H1 (cell line): ENCODE data around the gene SMYD3. TPM values are rescaled to one million over a fixed set of nuclear protein-coding genes. Genes with fewer than 3 reads are reported as not detected.

Experiments
- CTCF ChIA-PET: fragments of 300-600 bp; sonication (Branson Sonifier 250); formaldehyde crosslinking; loops from one replicate; lab custom pipeline; 2021; ENCODE audit not compliant: partially characterized antibody; lab: Charles Lee
- POLR2A ChIA-PET: fragments of 300-600 bp; sonication (Branson Sonifier 250); formaldehyde crosslinking; loops from one replicate; lab custom pipeline; 2021; ENCODE audit warnings: inconsistent platforms; ENCODE audit not compliant: partially characterized antibody; lab: Charles Lee
- DNase-seq, 2 experiments: peaks; one replicate each; pipeline versions ENCODE4 v3.0.0 to v3.0.0-alpha.2; 2010 to 2022; ENCODE audit warnings: low spot score in 2 of 2, low read depth in 1 of 2, mixed read lengths in 1 of 2
- FAIRE-seq: peaks from 2 replicates; lab custom pipeline; 2011; peaks lifted over from hg19 to GRCh38; lab: Jason Lieb, UNC
- H2AFZ ChIP-seq: 2 replicates; pipeline ENCODE4 v1.8.1; 2012; ENCODE audit warnings: low read length, inconsistent platforms
- H2AK5ac ChIP-seq: 2 replicates; pipeline ENCODE4 v1.6.1; 2013; ENCODE audit warnings: low read depth, low read length
- H2BK120ac ChIP-seq: replicated peaks from 2 replicates; pipeline ENCODE3; 2013; ENCODE audit warnings: low read depth, low read length, inconsistent platforms
- H2BK12ac ChIP-seq: 2 replicates; pipeline ENCODE4 v1.6.1; 2013; ENCODE audit warnings: low read depth, low read length
- H2BK15ac ChIP-seq: 2 replicates; pipeline ENCODE4 v1.6.1; 2013; ENCODE audit warnings: low read length
- H2BK20ac ChIP-seq: 2 replicates; pipeline ENCODE4 v1.6.1; 2013; ENCODE audit warnings: low read length
- H2BK5ac ChIP-seq: 2 replicates; pipeline ENCODE4 v1.6.1; 2013; ENCODE audit warnings: low read depth, low read length
- H3K14ac ChIP-seq: 2 replicates; pipeline ENCODE4 v1.6.1; 2013; ENCODE audit warnings: inconsistent platforms; ENCODE audit not compliant: insufficient read length
- H3K18ac ChIP-seq: 2 replicates; pipeline ENCODE4 v1.6.1; 2013; ENCODE audit warnings: low read length; ENCODE audit errors: extremely low read depth
- H3K23ac ChIP-seq: 2 replicates; pipeline ENCODE4 v1.6.1; 2013; ENCODE audit warnings: inconsistent platforms; ENCODE audit not compliant: insufficient read length
- H3K23me2 ChIP-seq: 2 replicates; pipeline ENCODE4 v1.6.1; 2013; ENCODE audit warnings: low read depth, low read length
- H3K27ac ChIP-seq: 2 replicates; pipeline ENCODE4 v1.6.1; 2011; ENCODE audit warnings: low read depth, low read length, inconsistent platforms
- H3K27me3 ChIP-seq, 4 experiments: replicated peaks in 1 of 4; 1 replicate in 1 of 4; 2 replicates in 3 of 4; pipeline versions ENCODE4 v1.6.1 to v1.8.1; 2011 to 2013; ENCODE audit warnings: low read length in 3 of 4, mild to moderate bottlenecking in 3 of 4, inconsistent platforms in 2 of 4, mixed read lengths in 2 of 4, moderate library complexity in 1 of 4; ENCODE audit not compliant: control insufficient read depth in 3 of 4, insufficient read depth in 3 of 4; ENCODE audit errors: extremely low read depth in 1 of 4
- H3K36me3 ChIP-seq, 4 experiments: 2 replicates each; pipeline versions ENCODE4 v1.6.1 to v1.8.1; 2011 to 2013; ENCODE audit warnings: mild to moderate bottlenecking in 4 of 4, low read length in 3 of 4, moderate library complexity in 2 of 4, control low read depth in 1 of 4, inconsistent platforms in 1 of 4; ENCODE audit not compliant: insufficient read depth in 4 of 4, control insufficient read depth in 2 of 4
- H3K4ac ChIP-seq: replicated peaks from 2 replicates; pipeline ENCODE3; 2013; ENCODE audit warnings: low read length, low read depth, mixed read lengths, inconsistent platforms; ENCODE audit not compliant: insufficient read length
- H3K4me1 ChIP-seq, 4 experiments: replicated peaks in 1 of 4; 1 replicate in 1 of 4; 2 replicates in 3 of 4; pipeline versions ENCODE4 v1.6.1 to v1.8.1; 2011 to 2013; ENCODE audit warnings: low read length in 3 of 4, inconsistent platforms in 2 of 4, mixed read lengths in 1 of 4; ENCODE audit not compliant: insufficient read depth in 4 of 4, control insufficient read depth in 3 of 4
- H3K4me2 ChIP-seq, 2 experiments: 2 replicates each; pipeline versions ENCODE4 v1.6.1 to v1.8.1; 2011 to 2013; ENCODE audit warnings: low read depth in 2 of 2, low read length in 2 of 2, control low read depth in 1 of 2, inconsistent platforms in 1 of 2, mild to moderate bottlenecking in 1 of 2; ENCODE audit not compliant: insufficient read depth in 1 of 2
- H3K4me3 ChIP-seq, 4 experiments: fragments of 200-600, 300-600 bp in 1 of 4; sonication (generic), shearing (Covaris generic), sonication (Bioruptor Twin) in 1 of 4; 2 replicates each; pipeline versions ENCODE4 v1.5.1 to v1.8.1; 2011 to 2016; ENCODE audit warnings: low read length in 4 of 4, low read depth in 3 of 4, control low read depth in 2 of 4, inconsistent platforms in 2 of 4, mild to moderate bottlenecking in 2 of 4, mixed read lengths in 1 of 4, moderate library complexity in 1 of 4; ENCODE audit not compliant: insufficient read depth in 2 of 4; ENCODE audit errors: extremely low read depth in 1 of 4
- H3K56ac ChIP-seq: replicated peaks from 2 replicates; pipeline ENCODE3; 2013; ENCODE audit warnings: low read depth, mild to moderate bottlenecking, mixed read lengths, low read length, inconsistent platforms; ENCODE audit not compliant: insufficient read length
- H3K79me1 ChIP-seq: 2 replicates; pipeline ENCODE4 v1.6.1; 2013; ENCODE audit warnings: low read depth, low read length, control low read depth
- H3K79me2 ChIP-seq, 2 experiments: 2 replicates each; pipeline versions ENCODE4 v1.6.1 to v1.8.1; 2012 to 2013; ENCODE audit warnings: low read length in 2 of 2, mild to moderate bottlenecking in 2 of 2, inconsistent platforms in 1 of 2; ENCODE audit not compliant: insufficient read depth in 2 of 2, control insufficient read depth in 1 of 2
- H3K9ac ChIP-seq, 4 experiments: replicated peaks in 1 of 4; 1 replicate in 1 of 4; 2 replicates in 3 of 4; pipeline versions ENCODE4 v1.6.1 to v1.8.1; 2011 to 2013; ENCODE audit warnings: low read depth in 3 of 4, low read length in 3 of 4, control low read depth in 2 of 4, mild to moderate bottlenecking in 2 of 4, moderate library complexity in 2 of 4, inconsistent platforms in 1 of 4; ENCODE audit errors: extremely low read depth in 1 of 4
- H3K9me3 ChIP-seq, 2 experiments: 2 replicates each; pipeline versions ENCODE4 v1.6.1 to v1.8.1; 2012 to 2013; ENCODE audit warnings: mild to moderate bottlenecking in 2 of 2, moderate library complexity in 2 of 2, control low read depth in 1 of 2, inconsistent platforms in 1 of 2, low read depth in 1 of 2, low read length in 1 of 2, mixed read lengths in 1 of 2; ENCODE audit not compliant: insufficient read depth in 2 of 2
- H4K20me1 ChIP-seq, 2 experiments: replicated peaks in 1 of 2; 2 replicates each; pipeline versions ENCODE3 to v1.8.1; 2011 to 2013; ENCODE audit warnings: inconsistent platforms in 2 of 2, low read length in 2 of 2, mild to moderate bottlenecking in 1 of 2; ENCODE audit not compliant: insufficient read depth in 2 of 2, control insufficient read depth in 1 of 2
- H4K5ac ChIP-seq: 2 replicates; pipeline ENCODE4 v1.6.1; 2013; ENCODE audit warnings: low read length, low read depth, mixed read lengths, inconsistent platforms; ENCODE audit not compliant: insufficient read length
- H4K8ac ChIP-seq: 2 replicates; pipeline ENCODE4 v1.8.0; 2013; ENCODE audit warnings: mild to moderate bottlenecking, moderate library complexity, low read length, inconsistent platforms; ENCODE audit not compliant: insufficient read depth; ENCODE audit errors: extremely low read depth
- H4K91ac ChIP-seq: replicated peaks from 2 replicates; pipeline ENCODE3; 2013; ENCODE audit warnings: low read length, mixed read lengths, inconsistent platforms; ENCODE audit not compliant: insufficient read length
- CBX5 ChIP-seq: fragments of 300-800, 300-1000 bp; sonication (generic); IDR thresholded peaks from 2 replicates; pipeline ENCODE4 v1.7.1; 2016; ENCODE audit warnings: antibody characterized with exemption, low read length, low read depth
- CHD1 ChIP-seq: IDR thresholded peaks from 2 replicates; pipeline ENCODE4 v1.6.1; 2012; ENCODE audit warnings: low read depth, low read length, improper control_type of control experiment
- EP300 ChIP-seq, 2 experiments: IDR thresholded peaks; 1 replicate in 1 of 2; 2 replicates in 1 of 2; pipeline ENCODE4 v1.6.1; 2011 to 2012; ENCODE audit warnings: low read depth in 2 of 2, low read length in 2 of 2, mild to moderate bottlenecking in 2 of 2, borderline replicate concordance in 1 of 2, inconsistent platforms in 1 of 2, moderate library complexity in 1 of 2
- EZH2 ChIP-seq: fragments of 200-600 bp; sonication (generic); IDR thresholded peaks from 2 replicates; pipeline ENCODE4 v1.7.1; 2012; ENCODE audit warnings: low read depth, mild to moderate bottlenecking, moderate library complexity, low read length, inconsistent platforms; ENCODE audit not compliant: severe bottlenecking
- KDM5A ChIP-seq: fragments of 200-600 bp; IDR thresholded peaks from 2 replicates; pipeline ENCODE4 v1.7.1; 2012; ENCODE audit warnings: mild to moderate bottlenecking, low read length, inconsistent platforms, mixed read lengths
- SIX5 ChIP-seq: IDR thresholded peaks from 2 replicates; pipeline ENCODE4 v1.6.1; 2011; ENCODE audit warnings: mild to moderate bottlenecking, low read depth, low read length
- SP4 ChIP-seq: IDR thresholded peaks from 2 replicates; pipeline ENCODE4 v1.6.1; 2012; ENCODE audit warnings: low read length, inconsistent platforms
- TBP ChIP-seq: IDR thresholded peaks from 2 replicates; pipeline ENCODE4 v1.6.1; 2011; ENCODE audit warnings: low read depth, low read length, improper control_type of control experiment
- TEAD4 ChIP-seq: IDR thresholded peaks from 2 replicates; pipeline ENCODE4 v1.6.1; 2012; ENCODE audit warnings: low read depth, low read length, inconsistent platforms, mixed read lengths
- WGBS, 2 experiments: shearing (Covaris generic) in 1 of 2; methylation state at CpG; one replicate each; pipeline versions ENCODE4 v1.1.6 to v1.1.7; 2013 to 2015; ENCODE audit warnings: low lambda C conversion rate in 2 of 2, mixed read lengths in 2 of 2, inconsistent platforms in 1 of 2, low coverage in 1 of 2, missing lambda C conversion rate in 1 of 2; ENCODE audit not compliant: insufficient replicate concordance in 2 of 2, insufficient coverage in 1 of 2, insufficient read length in 1 of 2; ENCODE audit errors: extremely low coverage in 1 of 2, missing lambda C conversion rate in 1 of 2; 5-methylcytosine and 5-hydroxymethylcytosine counted together
- polyA plus RNA-seq, 7 experiments: library from polyadenylated mRNA; depleted of rRNA in 3 of 7; stranded (reverse) in 5 of 7; unstranded in 2 of 7; fragments of >200 nt in 5 of 7; fragments of 200-250 nt in 2 of 7; gene quantifications; 1 replicate in 5 of 7; 2 replicates in 1 of 7; 4 replicates in 1 of 7; pipeline versions ENCODE4 v1.2.1 to v1.2.3, GENCODE V29; 2011 to 2013; ENCODE audit warnings: missing spikeins in 2 of 7, mixed read lengths in 2 of 7
- total RNA-seq: library from RNA; stranded (reverse); fragmentation: NEBNext Ultra II Directional; extraction: Animal tissue kit (Norgen Biotek cat#: 25700); gene quantifications from 2 replicates; pipeline ENCODE4 v1.2.1, GENCODE V29; 2021
- TF ChIP-seq, protein P1 (sequence below): IDR thresholded peaks from 2 replicates; pipeline ENCODE4 v1.6.1; 2012; ENCODE audit warnings: low read length, inconsistent platforms
- TF ChIP-seq, protein P2 (sequence below): IDR thresholded peaks from 2 replicates; pipeline ENCODE4 v1.6.1; 2011; ENCODE audit warnings: low read length, improper control_type of control experiment

SMYD3 gene
- total and polyA plus RNA-seq, 2 of the 8 experiments (the other 6 are each of a cell fraction or from before 2014, with no cell fraction given) = 17.3 to 25.4 TPM

DNA sequence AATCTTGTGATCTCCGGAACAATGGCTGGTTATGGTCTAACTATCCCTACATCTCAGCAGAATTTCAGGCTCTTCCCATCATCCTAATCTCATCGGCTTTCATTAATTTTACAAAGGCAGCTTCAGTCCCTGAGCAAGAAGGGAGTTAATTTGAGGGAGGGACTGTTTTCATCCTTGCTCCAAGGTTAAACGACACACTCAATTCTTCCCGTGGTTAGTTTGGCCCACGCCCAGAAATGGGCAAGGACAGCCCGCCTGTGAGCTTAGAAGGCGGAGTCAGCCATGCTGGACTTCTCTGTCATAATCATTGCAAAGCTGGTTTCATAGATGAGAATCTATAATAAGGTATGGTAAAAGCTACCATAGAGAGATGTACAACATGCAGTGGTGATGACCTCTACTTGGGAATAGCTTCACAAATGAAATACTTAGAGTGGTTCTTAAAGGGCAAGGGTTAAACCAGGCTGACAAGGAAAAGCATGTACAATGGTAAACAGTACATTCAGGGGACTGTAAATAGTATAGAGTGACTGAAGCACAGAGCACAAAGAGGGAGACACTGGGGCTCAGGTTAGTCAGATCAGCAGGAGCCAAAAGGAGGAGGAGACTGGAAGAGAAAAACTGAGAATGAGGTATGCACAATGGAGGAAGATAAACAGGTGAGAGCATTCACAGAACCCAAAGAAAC is 108.8 kb downstream of the SMYD3 start:
- H2BK15ac ChIP-seq = no peak overlapping the region
- no peak overlapping the region for H3K23ac ChIP-seq
- no peaks in the 10 kb centered on the region for H3K79me1 ChIP-seq
- H3K18ac ChIP-seq = no peak overlapping the region
- H3K27ac ChIP-seq = no peak overlapping the region
- no peaks in the 10 kb centered on the region for H3K79me2 ChIP-seq
- H3K4me1 ChIP-seq = no peaks in the 10 kb centered on the region
- H4K91ac ChIP-seq = no peak overlapping the region
- ChIA-PET POLR2A (no interaction called here), CTCF (interaction anchor here (0.6 kb wide), 1 partner anchor 50 kb away, joined by 3 read pairs; no protein-coding TSS in a partner anchor)
- H2AFZ ChIP-seq = no peak overlapping the region
- H2BK20ac ChIP-seq = no peak overlapping the region
- H4K20me1 ChIP-seq = no peaks in the 10 kb centered on the region
- WGBS, 2 experiments = 87% methylated on average over 7 of the region's 7 CpGs; no CpG with 5 or more reads in 1 of the 2 experiments
- no peak overlapping the region for H3K4me3 ChIP-seq
- FAIRE-seq (no peak), DNase-seq (no peak)
- no peaks in the 10 kb centered on the region for H3K36me3 ChIP-seq
- H2BK5ac ChIP-seq = no peak overlapping the region
- no peak overlapping the region for H3K4me2 ChIP-seq
- no peak overlapping the region for H4K8ac ChIP-seq
- H3K56ac ChIP-seq = no peak overlapping the region
- H3K9ac ChIP-seq = no peak overlapping the region
- no peak overlapping the region for H3K14ac ChIP-seq
- no peak overlapping the region for H3K4ac ChIP-seq
- no peaks in the 10 kb centered on the region for H3K9me3 ChIP-seq
- no peak overlapping the region for H4K5ac ChIP-seq
- no peak overlapping the region for H2BK120ac ChIP-seq
- no peak overlapping the region for H2BK12ac ChIP-seq
- H3K27me3 ChIP-seq = no peaks in the 10 kb centered on the region
- no peaks in the 10 kb centered on the region for H3K23me2 ChIP-seq
- no peak overlapping the region for H2AK5ac ChIP-seq
- TF ChIP-seq SP4 (no peak), TBP (no peak), TEAD4 (no peak), EZH2 (no peak), SIX5 (no peak), CHD1 (no peak), EP300 (IDR thresholded peaks at IDR 0.05; ENCODE audit: borderline replicate concordance in 1 of 2, low read depth in 2 of 2, low read length in 2 of 2) (no peak), KDM5A (no peak), CBX5 (no peak)
- TF ChIP-seq, protein P1, sequence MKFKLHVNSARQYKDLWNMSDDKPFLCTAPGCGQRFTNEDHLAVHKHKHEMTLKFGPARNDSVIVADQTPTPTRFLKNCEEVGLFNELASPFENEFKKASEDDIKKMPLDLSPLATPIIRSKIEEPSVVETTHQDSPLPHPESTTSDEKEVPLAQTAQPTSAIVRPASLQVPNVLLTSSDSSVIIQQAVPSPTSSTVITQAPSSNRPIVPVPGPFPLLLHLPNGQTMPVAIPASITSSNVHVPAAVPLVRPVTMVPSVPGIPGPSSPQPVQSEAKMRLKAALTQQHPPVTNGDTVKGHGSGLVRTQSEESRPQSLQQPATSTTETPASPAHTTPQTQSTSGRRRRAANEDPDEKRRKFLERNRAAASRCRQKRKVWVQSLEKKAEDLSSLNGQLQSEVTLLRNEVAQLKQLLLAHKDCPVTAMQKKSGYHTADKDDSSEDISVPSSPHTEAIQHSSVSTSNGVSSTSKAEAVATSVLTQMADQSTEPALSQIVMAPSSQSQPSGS = no peak
- TF ChIP-seq, protein P2, sequence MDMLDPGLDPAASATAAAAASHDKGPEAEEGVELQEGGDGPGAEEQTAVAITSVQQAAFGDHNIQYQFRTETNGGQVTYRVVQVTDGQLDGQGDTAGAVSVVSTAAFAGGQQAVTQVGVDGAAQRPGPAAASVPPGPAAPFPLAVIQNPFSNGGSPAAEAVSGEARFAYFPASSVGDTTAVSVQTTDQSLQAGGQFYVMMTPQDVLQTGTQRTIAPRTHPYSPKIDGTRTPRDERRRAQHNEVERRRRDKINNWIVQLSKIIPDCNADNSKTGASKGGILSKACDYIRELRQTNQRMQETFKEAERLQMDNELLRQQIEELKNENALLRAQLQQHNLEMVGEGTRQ = no peak
